HepG2 (cell line): ENCODE data around the gene SDR42E2. TPM values are rescaled to one million over a fixed set of nuclear protein-coding genes. Genes with fewer than 3 reads are reported as not detected.
"Not testable (repeated sequence)": the region's sequence is repeated elsewhere in the genome, so short reads cannot be mapped to it uniquely, and the experiment has no call there.

Experiments used
- ATAC-seq: fragments of 200-7000 bp; cut with Tn5 transposase; 3 replicates; pipeline ENCODE4 v1.9.1; 2020; ENCODE audit warnings: mild to moderate bottlenecking, moderate library complexity
- BruUV-seq: library from RNA; stranded (reverse); fragments of 400-500 nt; replicated peaks from 2 replicates; lab custom pipeline; 2021; lab: Mats Ljungman, UMichigan
- CTCF ChIA-PET: fragments of 300-600 bp; formaldehyde crosslinking; extraction: SDS; loops from one replicate; lab custom pipeline; 2021; ENCODE audit warnings: low total read pairs, inconsistent platforms, low intra/inter-chr PET ratio; lab: Yijun Ruan, JAX
- POLR2A ChIA-PET: fragments of 350-600 bp; sonication (Branson Sonifier 250); formaldehyde crosslinking; loops from one replicate; lab custom pipeline; 2020; ENCODE audit warnings: antibody characterized with exemption, inconsistent platforms; lab: Yijun Ruan, JAX
- DNase-seq: peaks from one replicate; pipeline ENCODE4 v3.0.0-alpha.2; 2015; ENCODE audit warnings: low spot score
- FAIRE-seq: peaks from 3 replicates; lab custom pipeline; 2011; peaks lifted over from hg19 to GRCh38; lab: Jason Lieb, UNC
- H2AFZ ChIP-seq: one replicate; pipeline ENCODE4 v1.6.1; 2011; ENCODE audit warnings: low read length, inconsistent platforms
- H3K27ac ChIP-seq: fragments of 300-600 bp; 3 replicates; pipeline ENCODE4 v1.8.0; 2011; ENCODE audit warnings: mixed run types, mild to moderate bottlenecking, mixed read lengths, low read length, inconsistent platforms; ENCODE audit not compliant: insufficient read depth; ENCODE audit errors: extremely low read length
- H3K27me3 ChIP-seq, 2 experiments: fragments of 200-600 bp in 1 of 2; 2 replicates in 1 of 2; 3 replicates in 1 of 2; pipeline versions ENCODE4 v1.6.0 to v1.8.0; 2011; ENCODE audit warnings: low read length in 2 of 2, mild to moderate bottlenecking in 2 of 2, moderate library complexity in 2 of 2, inconsistent platforms in 1 of 2; ENCODE audit not compliant: insufficient read depth in 2 of 2, control insufficient read depth in 1 of 2
- H3K36me3 ChIP-seq, 2 experiments: fragments of 200-600 bp in 1 of 2; replicated peaks in 1 of 2; 2 replicates in 1 of 2; 3 replicates in 1 of 2; pipeline versions ENCODE4 v1.5.1 to v1.8.0; 2011; ENCODE audit warnings: low read length in 2 of 2, inconsistent platforms in 1 of 2; ENCODE audit not compliant: insufficient read depth in 2 of 2, control insufficient read depth in 1 of 2
- H3K4me1 ChIP-seq: 2 replicates; pipeline ENCODE4 v1.5.1; 2012; ENCODE audit warnings: low read length, inconsistent platforms; ENCODE audit not compliant: insufficient read depth
- H3K4me2 ChIP-seq: 2 replicates; pipeline ENCODE4 v1.6.0; 2011; ENCODE audit warnings: low read depth, low read length, inconsistent platforms
- H3K4me3 ChIP-seq, 3 experiments: fragments of 200-600 bp in 1 of 3; sonication (generic), shearing (Covaris generic) in 1 of 3; replicated peaks in 1 of 3; 2 replicates each; pipeline ENCODE4 v1.5.1; 2011 to 2016; ENCODE audit warnings: low read length in 3 of 3, inconsistent platforms in 2 of 3, low read depth in 2 of 3, mild to moderate bottlenecking in 2 of 3, control low read depth in 1 of 3, mixed read lengths in 1 of 3; ENCODE audit not compliant: insufficient read depth in 1 of 3
- H3K79me2 ChIP-seq: one replicate; pipeline ENCODE4 v1.6.1; 2011; ENCODE audit warnings: low read length, inconsistent platforms; ENCODE audit not compliant: insufficient read depth
- H3K9ac ChIP-seq: 2 replicates; pipeline ENCODE4 v1.6.0; 2011; ENCODE audit warnings: mild to moderate bottlenecking, low read depth, low read length, inconsistent platforms; ENCODE audit not compliant: insufficient read depth
- H3K9me3 ChIP-seq: 2 replicates; pipeline ENCODE4 v1.5.1; 2012; ENCODE audit warnings: mild to moderate bottlenecking, low read length
- H4K20me1 ChIP-seq: 2 replicates; pipeline ENCODE4 v1.6.0; 2011; ENCODE audit warnings: inconsistent platforms, mild to moderate bottlenecking, low read length, moderate library complexity; ENCODE audit not compliant: insufficient read depth
- JARID2 ChIP-seq: sonication (generic); formaldehyde crosslinking; IDR thresholded peaks from 2 replicates; pipeline ENCODE4 v1.8.1; 2023; ENCODE audit warnings: missing genetic modification reagents, inconsistent platforms; ENCODE audit not compliant: insufficient replicate concordance
- NONO ChIP-seq, 2 experiments: fragments of 450-650 bp in 1 of 2; sonication (generic) in 1 of 2; formaldehyde crosslinking in 1 of 2; IDR thresholded peaks in 1 of 2; conservative IDR thresholded peaks in 1 of 2; 2 replicates each; pipeline versions ENCODE4 v1.6.1 to v1.8.0; 2017 to 2022; ENCODE audit warnings: mild to moderate bottlenecking in 1 of 2, missing genetic modification reagents in 1 of 2, moderate library complexity in 1 of 2
- ZNF101 ChIP-seq: sonication (generic); formaldehyde crosslinking; IDR thresholded peaks from 2 replicates; pipeline ENCODE4 v1.4.0; 2020; ENCODE audit warnings: mild to moderate bottlenecking, low read depth, missing genetic modification reagents, borderline replicate concordance
- WGBS: methylation state at CpG from one replicate; pipeline ENCODE4 v1.1.6; 2017; ENCODE audit warnings: low lambda C conversion rate; 5-methylcytosine and 5-hydroxymethylcytosine counted together
- in situ Hi-C: cut with HindIII; loops from 2 replicates; pipeline ENCODE4 v1.10.0; 2017; ENCODE audit warnings: low pct_unique_long_range_greater_than_20kb; ENCODE audit not compliant: extremely low pct_ligation_motif_present
- intact Hi-C: fragments of 100-400 bp; cut with micrococcal nuclease; formaldehyde crosslinking; loops from one replicate; pipeline ENCODE4 v1.10.0; 2022; ENCODE audit not compliant: unreplicated experiment
- polyA plus RNA-seq, 8 experiments: library from polyadenylated mRNA; depleted of rRNA in 3 of 8; stranded (reverse) in 7 of 8; unstranded in 1 of 8; fragments of >200 nt; fragmentation: Illumina TruSeq in 4 of 8; extraction: Trizol in 4 of 8; gene quantifications; 2 replicates each; pipeline versions ENCODE4 v1.2.1 to v1.2.3, GENCODE V29; 2011 to 2016; ENCODE audit warnings: low read depth in 4 of 8, missing spikeins in 1 of 8, mixed read lengths in 1 of 8; ENCODE audit not compliant: insufficient read depth in 1 of 8
- total RNA-seq, 5 experiments: library from RNA; depleted of rRNA; stranded (reverse); fragments of >200 nt; fragmentation: Illumina TruSeq; extraction: Trizol; gene quantifications; 2 replicates each; pipeline ENCODE4 v1.2.3, GENCODE V29; 2016; ENCODE audit warnings: low read depth in 1 of 5
- TF ChIP-seq, protein P1 (sequence below): conservative IDR thresholded peaks from 2 replicates; pipeline ENCODE4 v1.6.1; 2018; ENCODE audit warnings: missing genetic modification reagents

SDR42E2 gene
- total and polyA plus RNA-seq, 2 of the 13 experiments (the other 11 are each of a cell fraction or from before 2014, with no cell fraction given): 0.05 to 0.11 TPM

DNA sequence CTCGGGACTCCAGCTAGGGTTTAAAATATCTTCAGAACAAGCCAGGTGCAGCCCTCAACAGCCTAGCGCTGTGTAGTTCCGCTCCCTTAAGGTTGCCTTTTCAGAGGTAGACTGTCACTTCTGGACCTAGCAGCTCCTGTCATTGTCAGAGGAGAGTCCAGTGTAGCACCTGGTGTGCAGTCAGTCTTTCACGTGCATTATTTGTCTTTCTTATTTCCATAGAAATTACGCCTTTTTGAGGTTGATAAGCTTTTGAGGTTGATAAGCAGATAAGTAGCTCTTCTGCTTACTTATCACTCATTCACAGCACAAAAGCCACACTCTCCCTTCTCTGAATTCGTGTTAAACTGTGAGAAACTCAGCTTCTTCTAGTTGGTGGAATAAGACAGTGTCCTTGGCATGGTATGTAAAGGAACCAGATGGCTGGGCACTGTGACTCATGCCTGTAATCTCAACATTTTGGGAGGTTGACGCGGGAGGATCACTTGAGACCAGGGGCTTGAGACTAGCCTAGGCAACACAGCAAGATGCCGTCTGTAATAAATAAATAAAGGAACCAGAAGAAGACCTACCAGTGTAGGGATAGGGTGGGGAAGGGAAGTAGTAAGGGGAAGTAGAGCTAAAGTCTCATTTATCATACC, 54.0 kb downstream of the SDR42E2 start:
- TF ChIP-seq, protein P1, sequence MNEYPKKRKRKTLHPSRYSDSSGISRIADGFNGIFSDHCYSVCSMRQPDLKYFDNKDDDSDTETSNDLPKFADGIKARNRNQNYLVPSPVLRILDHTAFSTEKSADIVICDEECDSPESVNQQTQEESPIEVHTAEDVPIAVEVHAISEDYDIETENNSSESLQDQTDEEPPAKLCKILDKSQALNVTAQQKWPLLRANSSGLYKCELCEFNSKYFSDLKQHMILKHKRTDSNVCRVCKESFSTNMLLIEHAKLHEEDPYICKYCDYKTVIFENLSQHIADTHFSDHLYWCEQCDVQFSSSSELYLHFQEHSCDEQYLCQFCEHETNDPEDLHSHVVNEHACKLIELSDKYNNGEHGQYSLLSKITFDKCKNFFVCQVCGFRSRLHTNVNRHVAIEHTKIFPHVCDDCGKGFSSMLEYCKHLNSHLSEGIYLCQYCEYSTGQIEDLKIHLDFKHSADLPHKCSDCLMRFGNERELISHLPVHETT (CRISPR knock-in tag): no peak
- TF ChIP-seq JARID2 (CRISPR knock-in tag): no peak
- no peak for TF ChIP-seq ZNF101 (CRISPR knock-in tag)
- TF ChIP-seq NONO (IDR thresholded peaks at IDR 0.05): no peak
- TF ChIP-seq NONO (CRISPR knock-in tag; conservative IDR thresholded peaks at IDR 0.05): no peak
- FAIRE-seq (no peak), DNase-seq (no peak), ATAC-seq (no peak)
- WGBS: 95% methylated on average over 9 of the region's 9 CpGs
- peaks cover 13 to 51% of the 10 kb centered on the region in 2 experiments for H3K36me3 ChIP-seq
- H2AFZ ChIP-seq: no peak overlapping the region
- ChIA-PET CTCF (no interaction called here), POLR2A (interaction anchor here (1.3 kb wide), 1 partner anchor 10 kb away, joined by 4 read pairs; the partner anchor contains the start of gene EEF2K)
- no peaks in the 10 kb centered on the region for H3K9me3 ChIP-seq
- H3K79me2 ChIP-seq: peaks cover 13% of the 10 kb centered on the region
- no peak overlapping the region for H3K4me2 ChIP-seq
- intact Hi-C loops (no loop called here), in situ Hi-C loops (no loop called here)
- peaks cover 18% of the 10 kb centered on the region for H3K4me1 ChIP-seq
- H3K9ac ChIP-seq: no peak overlapping the region
- H4K20me1 ChIP-seq: no peaks in the 10 kb centered on the region
- no peaks in the 10 kb centered on the region for H3K27me3 ChIP-seq
- H3K4me3 ChIP-seq: no peak overlapping the region
- no peak overlapping the region for H3K27ac ChIP-seq
- BruUV-seq: no TSS peak

DNA sequence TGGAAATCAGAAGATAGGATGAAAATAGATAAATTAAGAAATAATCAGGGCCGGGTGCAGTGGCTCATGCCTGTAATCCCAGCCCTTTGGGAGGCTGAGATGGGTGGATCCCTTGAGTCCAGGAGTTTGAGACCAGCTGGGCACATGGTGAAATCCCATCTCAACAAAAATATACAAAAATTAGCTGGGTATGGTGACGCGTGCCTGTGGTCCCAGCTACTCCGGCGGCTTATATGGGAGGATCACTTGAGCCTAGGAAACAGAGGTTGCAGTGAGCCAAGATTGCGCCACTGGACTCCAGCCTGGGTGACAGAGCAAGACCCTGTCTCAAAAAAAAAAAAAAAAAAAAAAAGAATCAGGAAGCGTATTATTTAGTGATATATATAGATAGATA, 54.5 kb downstream of the SDR42E2 start:
- H3K79me2 ChIP-seq, FAIRE-seq, H3K4me2 ChIP-seq, intact Hi-C loops, CTCF ChIA-PET, ATAC-seq, H3K9ac ChIP-seq, H3K9me3 ChIP-seq, DNase-seq, H3K27me3 ChIP-seq, H3K27ac ChIP-seq, H2AFZ ChIP-seq, BruUV-seq, in situ Hi-C loops, H3K4me3 ChIP-seq, H4K20me1 ChIP-seq: not testable (repeated sequence)
- Histone ChIP-seq H3K36me3 (peaks cover 11 to 47% of the 10 kb centered on the region in 2 experiments), H3K4me1 (peaks cover 23% of the 10 kb centered on the region)
- 98% methylated on average over 7 of the region's 7 CpGs for WGBS
- POLR2A ChIA-PET: interaction anchor here (1.3 kb wide), 1 partner anchor 11 kb away, joined by 4 read pairs; the partner anchor contains the start of gene EEF2K
